HL-60 (cell line): ENCODE results near the gene CACNA2D3.

Source experiments
- DNase-seq, 2 experiments: peaks; one replicate each; pipeline ENCODE4 v3.0.0-alpha.2; 2010 to 2020; ENCODE audit warnings: low read depth in 1 of 2, low spot score in 1 of 2
- H3K27ac ChIP-seq: fragments of 250-450 bp; sonication (Bioruptor Pico); replicated peaks from 2 replicates; pipeline ENCODE4 v1.5.1; 2020; ENCODE audit warnings: mild to moderate bottlenecking, moderate library complexity
- H3K27me3 ChIP-seq: fragments of 250-450 bp; sonication (Bioruptor Pico); 2 replicates; pipeline ENCODE4 v1.5.1; 2021; ENCODE audit warnings: mild to moderate bottlenecking, moderate library complexity; ENCODE audit not compliant: insufficient read depth, poor library complexity, severe bottlenecking
- H3K4me3 ChIP-seq: replicated peaks from 2 replicates; pipeline ENCODE4 v1.5.1; 2011; ENCODE audit warnings: mild to moderate bottlenecking, control low read depth, low read length; ENCODE audit not compliant: insufficient read depth
- GABPA ChIP-seq: IDR thresholded peaks from 2 replicates; pipeline ENCODE4 v1.6.1; 2012; ENCODE audit warnings: low read depth
- POLR2AphosphoS5 ChIP-seq: IDR thresholded peaks from 2 replicates; pipeline ENCODE4 v1.6.1; 2012; ENCODE audit warnings: low read depth
- SPI1 ChIP-seq: IDR thresholded peaks from 2 replicates; pipeline ENCODE4 v1.6.1; 2012; ENCODE audit warnings: low read depth, mild to moderate bottlenecking, borderline replicate concordance
- TF ChIP-seq, protein P1 (sequence below): IDR thresholded peaks from one replicate; pipeline ENCODE4 v1.5.1; 2011; ENCODE audit warnings: low read length, control low read depth, inconsistent platforms; ENCODE audit not compliant: insufficient read depth
- TF ChIP-seq, protein P2 (sequence below): IDR thresholded peaks from 2 replicates; pipeline ENCODE4 v1.6.1; 2012; ENCODE audit warnings: low read depth; ENCODE audit not compliant: insufficient replicate concordance

CACNA2D3 gene

DNA sequence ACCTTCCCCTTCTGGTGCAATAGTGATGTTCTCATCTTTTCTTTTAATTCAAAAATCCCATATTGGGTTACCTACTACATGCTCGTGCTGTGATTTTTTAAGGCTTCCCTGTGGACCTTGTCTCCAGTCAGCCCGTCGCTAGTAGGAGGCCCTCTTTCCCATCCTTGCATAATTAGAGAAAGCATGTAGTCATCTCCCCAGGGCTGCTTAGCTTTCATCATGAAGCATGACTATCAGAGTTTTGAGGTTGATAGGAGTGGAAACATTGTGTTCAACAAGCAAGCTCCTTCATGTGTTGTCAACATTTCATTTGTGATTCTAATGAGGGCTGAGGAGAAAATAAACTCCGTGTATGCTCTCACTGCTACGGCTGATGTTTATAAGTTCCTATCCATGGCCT, 814.2 kb downstream of the CACNA2D3 start:
- H3K4me3 ChIP-seq: no peak overlapping the region
- no peak for DNase-seq
- no peak overlapping the region for H3K27ac ChIP-seq
- TF ChIP-seq SPI1 (no peak), GABPA (no peak), POLR2AphosphoS5 (no peak)
- TF ChIP-seq, protein P1, sequence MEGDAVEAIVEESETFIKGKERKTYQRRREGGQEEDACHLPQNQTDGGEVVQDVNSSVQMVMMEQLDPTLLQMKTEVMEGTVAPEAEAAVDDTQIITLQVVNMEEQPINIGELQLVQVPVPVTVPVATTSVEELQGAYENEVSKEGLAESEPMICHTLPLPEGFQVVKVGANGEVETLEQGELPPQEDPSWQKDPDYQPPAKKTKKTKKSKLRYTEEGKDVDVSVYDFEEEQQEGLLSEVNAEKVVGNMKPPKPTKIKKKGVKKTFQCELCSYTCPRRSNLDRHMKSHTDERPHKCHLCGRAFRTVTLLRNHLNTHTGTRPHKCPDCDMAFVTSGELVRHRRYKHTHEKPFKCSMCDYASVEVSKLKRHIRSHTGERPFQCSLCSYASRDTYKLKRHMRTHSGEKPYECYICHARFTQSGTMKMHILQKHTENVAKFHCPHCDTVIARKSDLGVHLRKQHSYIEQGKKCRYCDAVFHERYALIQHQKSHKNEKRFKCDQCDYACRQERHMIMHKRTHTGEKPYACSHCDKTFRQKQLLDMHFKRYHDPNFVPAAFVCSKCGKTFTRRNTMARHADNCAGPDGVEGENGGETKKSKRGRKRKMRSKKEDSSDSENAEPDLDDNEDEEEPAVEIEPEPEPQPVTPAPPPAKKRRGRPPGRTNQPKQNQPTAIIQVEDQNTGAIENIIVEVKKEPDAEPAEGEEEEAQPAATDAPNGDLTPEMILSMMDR: no peak
- TF ChIP-seq, protein P2, sequence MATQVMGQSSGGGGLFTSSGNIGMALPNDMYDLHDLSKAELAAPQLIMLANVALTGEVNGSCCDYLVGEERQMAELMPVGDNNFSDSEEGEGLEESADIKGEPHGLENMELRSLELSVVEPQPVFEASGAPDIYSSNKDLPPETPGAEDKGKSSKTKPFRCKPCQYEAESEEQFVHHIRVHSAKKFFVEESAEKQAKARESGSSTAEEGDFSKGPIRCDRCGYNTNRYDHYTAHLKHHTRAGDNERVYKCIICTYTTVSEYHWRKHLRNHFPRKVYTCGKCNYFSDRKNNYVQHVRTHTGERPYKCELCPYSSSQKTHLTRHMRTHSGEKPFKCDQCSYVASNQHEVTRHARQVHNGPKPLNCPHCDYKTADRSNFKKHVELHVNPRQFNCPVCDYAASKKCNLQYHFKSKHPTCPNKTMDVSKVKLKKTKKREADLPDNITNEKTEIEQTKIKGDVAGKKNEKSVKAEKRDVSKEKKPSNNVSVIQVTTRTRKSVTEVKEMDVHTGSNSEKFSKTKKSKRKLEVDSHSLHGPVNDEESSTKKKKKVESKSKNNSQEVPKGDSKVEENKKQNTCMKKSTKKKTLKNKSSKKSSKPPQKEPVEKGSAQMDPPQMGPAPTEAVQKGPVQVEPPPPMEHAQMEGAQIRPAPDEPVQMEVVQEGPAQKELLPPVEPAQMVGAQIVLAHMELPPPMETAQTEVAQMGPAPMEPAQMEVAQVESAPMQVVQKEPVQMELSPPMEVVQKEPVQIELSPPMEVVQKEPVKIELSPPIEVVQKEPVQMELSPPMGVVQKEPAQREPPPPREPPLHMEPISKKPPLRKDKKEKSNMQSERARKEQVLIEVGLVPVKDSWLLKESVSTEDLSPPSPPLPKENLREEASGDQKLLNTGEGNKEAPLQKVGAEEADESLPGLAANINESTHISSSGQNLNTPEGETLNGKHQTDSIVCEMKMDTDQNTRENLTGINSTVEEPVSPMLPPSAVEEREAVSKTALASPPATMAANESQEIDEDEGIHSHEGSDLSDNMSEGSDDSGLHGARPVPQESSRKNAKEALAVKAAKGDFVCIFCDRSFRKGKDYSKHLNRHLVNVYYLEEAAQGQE: no peak
- H3K27me3 ChIP-seq: peaks cover 2% of the 10 kb centered on the region

DNA sequence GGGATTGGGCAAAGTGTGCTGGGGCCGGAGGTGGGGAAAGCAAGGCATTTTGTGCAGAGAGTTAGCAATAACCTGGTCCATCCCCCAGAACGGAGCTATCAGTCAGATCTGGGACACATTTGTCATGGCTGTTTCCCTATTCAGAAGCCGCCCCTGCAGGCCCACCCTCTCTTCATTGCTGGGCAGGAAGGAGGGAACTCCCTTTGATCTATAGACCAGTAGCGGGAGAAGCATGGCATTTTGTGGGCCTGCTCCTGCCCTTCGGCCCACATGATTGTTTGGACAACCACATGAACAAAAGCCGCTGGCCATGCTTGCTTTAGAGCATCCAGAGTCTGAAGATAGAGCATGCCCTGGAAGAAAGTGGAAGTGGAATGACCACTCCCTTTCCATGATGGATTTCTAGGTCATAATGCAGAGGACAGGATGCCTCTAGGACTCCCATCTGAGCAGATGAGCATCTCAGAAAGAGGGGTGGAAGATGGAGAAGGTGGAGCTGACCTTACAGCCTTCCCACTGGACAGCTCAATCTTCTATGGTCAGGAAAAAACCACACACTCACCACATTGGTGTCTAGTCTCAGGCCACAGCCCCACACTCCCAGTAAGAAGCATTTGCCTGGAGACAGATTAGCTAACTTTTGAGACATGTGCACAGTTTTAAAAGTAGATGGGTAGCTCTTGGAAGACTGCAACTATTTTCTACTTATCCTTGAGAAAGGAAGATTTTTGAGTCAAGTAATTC, 817.4 kb downstream of the CACNA2D3 start:
- TF ChIP-seq GABPA (no peak), POLR2AphosphoS5 (no peak), SPI1 (no peak)
- TF ChIP-seq, protein P2: no peak
- TF ChIP-seq, protein P1: no peak
- Histone ChIP-seq H3K27ac (no peak overlapping the region), H3K27me3 (peaks cover 2% of the 10 kb centered on the region)

DNA sequence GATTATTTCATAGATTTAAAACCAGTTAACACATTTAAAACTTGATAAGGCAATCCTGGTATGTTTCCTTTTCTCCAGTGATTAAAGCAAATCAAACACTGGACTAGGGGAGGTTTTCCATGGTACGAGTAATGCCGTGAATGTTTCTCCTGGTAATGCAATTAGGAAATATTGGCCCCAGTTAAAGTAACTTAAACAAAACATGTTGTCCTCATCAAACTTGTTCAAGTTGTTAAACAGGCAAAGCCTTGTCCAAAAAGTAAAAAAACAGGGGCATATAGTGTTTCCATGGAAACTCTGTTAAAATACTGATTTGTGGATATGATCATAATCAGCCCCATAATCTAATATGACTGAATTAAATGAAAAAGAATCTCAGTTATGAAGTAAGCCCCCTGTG, 818.6 kb downstream of the CACNA2D3 start:
- Histone ChIP-seq H3K27me3 (peaks cover 4% of the 10 kb centered on the region), H3K4me3 (no peak overlapping the region), H3K27ac (no peak overlapping the region)
- TF ChIP-seq, protein P1: no peak
- TF ChIP-seq, protein P2: no peak
- DNase-seq: no peak

More for the DNA sequence above, 817.4 kb downstream of the CACNA2D3 start:
- H3K4me3 ChIP-seq: no peak overlapping the region
- DNase-seq: no peak
